Sciatic nerve (tissue), 2 donors: ENCODE measurements around the gene ELMO1. TPM values are rescaled to one million over a fixed set of nuclear protein-coding genes. Genes with fewer than 3 reads are reported as not detected.

ENCODE experiments used
- ATAC-seq: fragments of 200-7000 bp; cut with Tn5 transposase; one replicate; pipeline ENCODE4 v1.9.1; 2020; ENCODE audit warnings: mild to moderate bottlenecking, moderate library complexity
- DNase-seq: peaks from one replicate; pipeline ENCODE4 v3.0.0-alpha.2; 2020; ENCODE audit warnings: low spot score
- intact Hi-C: fragments of 100-400 bp; cut with DNase I; formaldehyde crosslinking; loops from one replicate; pipeline ENCODE4 v1.14.2; 2022
- total RNA-seq: library from RNA; stranded (reverse); fragmentation: NEBNext Ultra II Directional; extraction: Animal tissue kit (Norgen Biotek cat#: 25700); gene quantifications from one replicate; pipeline ENCODE4 v1.2.1, GENCODE V29; 2021
- donor health status: DM: no; HTN: no; CAD: no.
- donor health status: DM: no; HTN: no; CAD: no.

ELMO1 gene, protein sequence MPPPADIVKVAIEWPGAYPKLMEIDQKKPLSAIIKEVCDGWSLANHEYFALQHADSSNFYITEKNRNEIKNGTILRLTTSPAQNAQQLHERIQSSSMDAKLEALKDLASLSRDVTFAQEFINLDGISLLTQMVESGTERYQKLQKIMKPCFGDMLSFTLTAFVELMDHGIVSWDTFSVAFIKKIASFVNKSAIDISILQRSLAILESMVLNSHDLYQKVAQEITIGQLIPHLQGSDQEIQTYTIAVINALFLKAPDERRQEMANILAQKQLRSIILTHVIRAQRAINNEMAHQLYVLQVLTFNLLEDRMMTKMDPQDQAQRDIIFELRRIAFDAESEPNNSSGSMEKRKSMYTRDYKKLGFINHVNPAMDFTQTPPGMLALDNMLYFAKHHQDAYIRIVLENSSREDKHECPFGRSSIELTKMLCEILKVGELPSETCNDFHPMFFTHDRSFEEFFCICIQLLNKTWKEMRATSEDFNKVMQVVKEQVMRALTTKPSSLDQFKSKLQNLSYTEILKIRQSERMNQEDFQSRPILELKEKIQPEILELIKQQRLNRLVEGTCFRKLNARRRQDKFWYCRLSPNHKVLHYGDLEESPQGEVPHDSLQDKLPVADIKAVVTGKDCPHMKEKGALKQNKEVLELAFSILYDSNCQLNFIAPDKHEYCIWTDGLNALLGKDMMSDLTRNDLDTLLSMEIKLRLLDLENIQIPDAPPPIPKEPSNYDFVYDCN
- total RNA-seq = 151 TPM

DNA sequence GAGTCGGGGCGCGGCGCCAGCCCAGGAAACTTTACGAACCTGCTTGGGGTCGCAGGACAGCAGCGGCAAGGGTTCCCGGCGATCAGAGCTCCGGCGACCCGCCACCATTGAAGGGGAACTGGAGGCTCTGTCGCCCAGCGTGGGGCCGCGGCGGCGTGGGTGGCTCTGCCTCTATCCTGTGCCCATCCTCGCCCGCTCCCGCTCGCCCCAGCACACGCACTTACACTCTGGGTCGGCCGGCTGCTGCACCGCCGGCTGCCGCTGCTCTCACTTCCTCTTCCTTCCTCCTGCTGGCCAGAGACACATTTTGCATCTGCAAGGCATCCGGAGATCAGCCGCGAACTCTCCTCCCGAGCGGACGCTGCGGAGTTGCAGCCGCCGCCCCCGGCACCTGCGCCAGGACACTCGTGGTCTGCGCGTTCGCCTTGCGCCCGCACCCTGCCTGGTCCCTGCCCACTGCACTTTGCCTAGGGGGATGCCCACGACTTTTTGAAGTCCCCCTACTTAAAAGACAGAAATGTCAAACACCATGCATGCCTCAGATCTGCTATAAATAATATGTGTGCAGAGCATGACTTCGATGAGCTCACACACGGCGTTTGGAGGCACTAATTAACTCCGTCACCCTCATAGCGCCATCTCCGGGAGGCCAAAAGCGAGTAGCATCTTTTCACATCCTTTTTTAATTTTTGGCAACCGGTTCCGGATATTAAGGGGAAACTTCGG is at the start of gene ELMO1:
ELMO1 (minus strand) TSS at position 229 of the 726 bp plus-strand sequence. CDS start 106,174 bp downstream, outside the sequence.
- peak; percentile 85 for DNase-seq
- intact Hi-C loops = no loop called here
- ATAC-seq = peak; percentile 75

DNA sequence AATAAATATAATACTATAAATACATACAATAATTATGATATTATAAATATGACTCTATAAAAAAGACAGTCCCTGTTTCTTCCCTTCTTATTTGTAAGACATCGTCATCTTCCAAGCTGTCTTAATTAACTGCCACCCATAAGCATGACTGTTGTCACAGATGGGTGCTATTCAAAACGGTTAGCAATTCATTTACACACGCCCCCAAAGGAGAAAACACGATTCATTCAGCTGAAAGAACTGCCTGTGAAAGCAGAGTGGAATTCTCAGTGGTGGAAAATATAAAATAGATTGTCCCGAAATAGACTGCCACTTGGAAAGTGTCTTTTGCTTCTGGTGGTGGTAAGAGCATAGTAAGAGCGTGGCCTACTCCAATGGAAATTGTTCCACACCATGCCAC is 48.9 kb upstream of the ELMO1 start:
- ATAC-seq (no peak), DNase-seq (no peak)
- intact Hi-C loops = no loop called here

- ATAC-seq (peak; percentile 69), DNase-seq (no peak)
- intact Hi-C loops = no loop called here
Measured at GRCh38 chr7:37495574-37496184, 47.0 kb upstream of the ELMO1 start.

DNA sequence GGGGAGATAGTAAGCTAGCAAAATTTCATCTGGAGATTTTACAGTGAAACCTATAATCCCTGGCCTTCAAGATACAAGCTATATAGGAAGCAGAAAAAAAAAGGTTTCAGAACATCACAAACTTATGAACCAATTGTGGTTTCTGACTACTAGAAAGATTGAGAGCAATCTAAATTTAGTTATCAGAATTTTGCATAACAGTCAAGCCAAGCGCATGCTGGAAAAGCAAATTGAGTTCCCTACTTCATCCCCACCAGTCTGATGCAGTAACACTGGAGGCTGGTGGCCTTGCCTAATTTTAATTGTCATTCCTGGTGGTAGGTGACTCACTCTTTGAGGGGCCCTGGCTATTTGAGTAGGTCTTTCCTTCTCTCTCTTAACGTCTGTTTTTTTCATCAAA is 46.3 kb upstream of the ELMO1 start:
- intact Hi-C loops = no loop called here
- ATAC-seq = no peak
- DNase-seq = no peak

DNA sequence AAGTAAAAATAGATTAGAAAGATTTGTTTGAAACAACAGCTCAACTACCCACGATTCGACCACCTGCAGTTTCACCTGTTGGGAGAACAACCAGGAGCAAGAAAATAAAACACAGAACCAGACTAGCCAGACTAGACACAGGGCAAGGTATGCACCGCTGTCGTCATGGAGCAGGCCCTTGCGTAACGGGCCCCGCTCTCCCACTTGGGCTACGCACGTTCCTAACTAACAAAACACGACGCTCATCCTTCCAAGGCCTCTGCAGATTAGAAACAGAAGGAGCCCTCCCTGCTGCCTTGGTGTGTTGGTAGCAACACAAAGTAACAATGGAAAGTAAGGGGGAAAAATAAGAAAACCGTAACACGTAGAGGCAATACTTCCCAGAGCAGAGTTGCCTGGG is 45.1 kb upstream of the ELMO1 start:
- ATAC-seq = no peak
- intact Hi-C loops = no loop called here
- DNase-seq = no peak

GRCh38 chr7:37493123-37493522 is 44.5 kb upstream of the ELMO1 start:
- DNase-seq (no peak), ATAC-seq (no peak)
- intact Hi-C loops = no loop called here

- ATAC-seq = no peak
- DNase-seq = no peak
- intact Hi-C loops = no loop called here
Measured at GRCh38 chr7:37491919-37492694, 43.4 kb upstream of the ELMO1 start.

GRCh38 chr7:37489703-37490102 is 41.0 kb upstream of the ELMO1 start:
- intact Hi-C loops = no loop called here
- ATAC-seq (no peak), DNase-seq (no peak)

GRCh38 chr7:37488163-37488764 is 39.6 kb upstream of the ELMO1 start:
- no peak for ATAC-seq
- intact Hi-C loops = no loop called here
- no peak for DNase-seq

- ATAC-seq = no peak
- no peak for DNase-seq
- intact Hi-C loops = no loop called here
Measured at GRCh38 chr7:37484426-37485073, 35.9 kb upstream of the ELMO1 start.

DNA sequence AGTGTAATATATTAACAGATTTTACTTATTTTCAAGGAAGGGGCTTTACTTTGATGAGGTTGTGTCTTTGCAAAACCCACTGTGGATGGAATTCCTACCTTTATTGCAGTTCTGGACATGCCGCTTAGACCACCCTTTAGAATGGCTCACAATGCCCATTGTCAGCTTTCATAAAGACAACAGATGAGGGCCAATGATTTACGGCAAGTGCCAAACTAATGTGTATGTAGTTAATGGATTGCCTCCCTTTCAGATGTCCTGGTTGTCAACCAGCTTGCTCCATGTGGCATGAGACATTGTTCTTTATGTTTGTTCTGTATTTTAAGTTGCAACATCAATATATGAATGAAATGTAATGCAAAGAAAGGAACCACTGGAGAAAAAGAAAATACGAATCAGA is 35.0 kb upstream of the ELMO1 start:
- ATAC-seq (no peak), DNase-seq (no peak)
- intact Hi-C loops = no loop called here

DNA sequence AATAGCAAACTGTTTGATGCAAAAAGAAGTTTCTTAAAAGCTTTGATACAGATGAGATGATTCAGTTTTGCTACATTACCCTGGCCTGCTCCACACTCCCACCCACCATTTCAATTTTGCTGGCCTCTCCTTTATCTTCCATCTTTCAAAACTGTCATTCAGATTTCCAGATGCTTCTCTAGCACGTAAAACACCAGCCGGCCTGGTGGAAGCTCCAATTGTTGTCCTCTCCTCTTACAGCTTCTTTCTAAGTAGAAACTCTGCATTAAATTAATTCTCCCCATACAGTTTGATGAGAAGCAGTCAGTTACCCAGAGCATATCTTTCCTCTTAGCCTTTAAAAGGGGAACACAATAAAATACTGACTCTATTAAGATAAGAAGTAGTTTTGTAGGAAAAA is 34.3 kb upstream of the ELMO1 start:
- no peak for ATAC-seq
- no peak for DNase-seq
- intact Hi-C loops = no loop called here

DNA sequence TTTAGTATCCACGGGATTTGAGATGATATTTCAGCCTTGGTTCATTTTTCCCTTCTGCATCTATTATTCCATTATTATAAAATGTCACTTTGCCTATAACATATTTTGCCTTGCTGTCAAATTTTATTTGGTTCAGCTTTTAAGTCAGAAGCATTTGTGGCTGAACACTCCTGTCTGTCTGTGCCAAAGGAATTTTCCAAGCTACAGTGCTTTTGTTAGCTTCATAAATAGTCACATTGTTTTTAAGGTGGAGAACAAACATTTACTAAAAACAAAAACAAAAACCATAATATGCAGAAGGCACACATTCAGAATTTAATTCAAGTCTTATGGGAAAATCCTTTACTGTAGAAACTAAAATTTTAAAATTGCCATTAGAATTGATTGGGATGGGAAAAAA is 33.8 kb upstream of the ELMO1 start:
- no peak for DNase-seq
- intact Hi-C loops = no loop called here
- ATAC-seq = no peak

DNA sequence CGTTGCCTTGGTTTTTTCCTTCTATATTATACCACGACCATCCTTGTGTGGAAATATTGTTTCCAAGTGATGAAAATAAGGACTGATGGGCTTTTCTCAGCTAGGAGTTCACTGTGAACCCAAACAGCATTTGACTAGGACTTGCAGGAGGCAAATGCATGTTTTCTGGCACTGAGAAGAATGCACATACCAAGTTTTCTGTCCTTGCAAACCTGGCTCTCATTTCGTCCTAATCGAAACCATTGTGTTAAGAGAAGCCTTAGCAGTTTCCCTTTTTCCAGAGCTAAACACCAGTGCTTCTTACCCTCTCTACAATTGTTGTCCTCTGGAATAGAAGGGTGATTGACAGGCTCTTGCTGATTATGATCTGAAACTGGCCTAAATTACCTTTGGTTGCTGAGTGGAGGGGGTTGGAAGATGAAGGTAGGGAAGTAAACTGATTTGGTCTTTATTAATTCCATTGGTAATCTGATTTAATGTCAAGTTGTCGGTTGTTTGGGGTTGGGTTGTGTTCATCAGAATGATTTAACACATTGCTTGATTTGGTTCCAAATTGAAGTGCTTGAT is 33.1 kb upstream of the ELMO1 start:
- no peak for ATAC-seq
- intact Hi-C loops = no loop called here

DNA sequence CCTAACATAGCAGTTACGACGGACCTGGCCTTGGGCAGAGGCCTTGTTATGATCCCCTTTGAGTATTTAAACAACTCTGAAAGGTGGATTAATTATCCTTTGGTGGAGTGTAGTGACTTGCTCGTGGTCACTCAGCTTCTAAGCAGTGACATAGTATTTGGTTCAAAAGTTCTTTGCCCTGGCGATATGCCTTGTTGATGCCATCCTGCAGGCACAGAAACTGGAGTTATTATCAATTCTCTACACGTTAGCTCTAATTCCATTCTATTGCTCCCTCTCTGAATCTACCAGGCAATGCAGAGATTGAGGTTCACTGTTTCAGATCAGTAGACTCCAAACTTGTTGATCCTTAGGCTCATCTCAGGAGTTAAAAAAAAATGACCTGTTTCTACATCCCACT is 32.5 kb upstream of the ELMO1 start:
- no peak for ATAC-seq
- intact Hi-C loops = no loop called here
- no peak for DNase-seq

More for the DNA sequence above, 33.1 kb upstream of the ELMO1 start:
- no peak for DNase-seq

GRCh38 chr7:37480041-37481031 is 31.7 kb upstream of the ELMO1 start:
- DNase-seq (no peak), ATAC-seq (peak; percentile 24)
- intact Hi-C loops = no loop called here
